H9 (cell line): ENCODE measurements around the gene KRT15. TPM values are rescaled to one million over a fixed set of nuclear protein-coding genes. Genes with fewer than 3 reads are reported as not detected.

Source experiments
- DNase-seq: peaks from one replicate; pipeline ENCODE4 v3.0.0-alpha.2; 2017
- H2AFZ ChIP-seq: one replicate; pipeline ENCODE4 v1.6.1; 2013; ENCODE audit warnings: mild to moderate bottlenecking, low read length, control low read depth, moderate library complexity
- H2AK5ac ChIP-seq: 2 replicates; pipeline ENCODE4 v1.6.1; 2013; ENCODE audit warnings: low read length, control low read depth, mixed read lengths; ENCODE audit not compliant: insufficient read length
- H2BK120ac ChIP-seq: one replicate; pipeline ENCODE4 v1.6.1; 2013; ENCODE audit warnings: low read depth, mild to moderate bottlenecking, low read length, control low read depth, inconsistent platforms; ENCODE audit not compliant: poor library complexity, severe bottlenecking
- H2BK12ac ChIP-seq: 2 replicates; pipeline ENCODE4 v1.6.1; 2013; ENCODE audit warnings: low read length, control low read depth, mixed read lengths, low read depth; ENCODE audit not compliant: insufficient read length
- H2BK15ac ChIP-seq: 2 replicates; pipeline ENCODE4 v1.6.1; 2013; ENCODE audit warnings: low read depth, low read length, control low read depth
- H2BK20ac ChIP-seq: one replicate; pipeline ENCODE4 v1.6.1; 2013; ENCODE audit warnings: low read depth, mild to moderate bottlenecking, low read length, control low read depth, inconsistent platforms; ENCODE audit not compliant: poor library complexity, severe bottlenecking
- H2BK5ac ChIP-seq: 2 replicates; pipeline ENCODE4 v1.6.1; 2013; ENCODE audit warnings: low read length, control low read depth, mixed read lengths; ENCODE audit not compliant: insufficient read length
- H3K14ac ChIP-seq: 2 replicates; pipeline ENCODE4 v1.6.1; 2013; ENCODE audit warnings: low read length, control low read depth; ENCODE audit not compliant: insufficient read depth
- H3K18ac ChIP-seq: 2 replicates; pipeline ENCODE4 v1.6.1; 2013; ENCODE audit warnings: low read depth, mild to moderate bottlenecking, mixed read lengths, low read length, control low read depth; ENCODE audit not compliant: insufficient read length
- H3K23ac ChIP-seq: 2 replicates; pipeline ENCODE4 v1.6.1; 2013; ENCODE audit warnings: low read length, control low read depth, mixed read lengths, low read depth; ENCODE audit not compliant: insufficient read length
- H3K23me2 ChIP-seq: 2 replicates; pipeline ENCODE4 v1.6.1; 2013; ENCODE audit warnings: low read depth, mild to moderate bottlenecking, mixed read lengths, low read length, control low read depth; ENCODE audit not compliant: insufficient read length, poor library complexity, severe bottlenecking
- H3K27ac ChIP-seq: 2 replicates; pipeline ENCODE4 v1.5.1; 2013; ENCODE audit warnings: low read length, control low read depth, mixed read lengths, low read depth; ENCODE audit not compliant: insufficient read length
- H3K27me3 ChIP-seq: 2 replicates; pipeline ENCODE4 v1.6.1; 2013; ENCODE audit warnings: low read length, control low read depth, inconsistent platforms; ENCODE audit not compliant: insufficient read depth
- H3K4ac ChIP-seq: 2 replicates; pipeline ENCODE4 v1.6.1; 2013; ENCODE audit warnings: low read depth, mild to moderate bottlenecking, control low read depth, inconsistent platforms, low read length, moderate library complexity
- H3K4me1 ChIP-seq: 2 replicates; pipeline ENCODE4 v1.6.1; 2013; ENCODE audit warnings: low read length, control low read depth, inconsistent platforms; ENCODE audit not compliant: insufficient read depth
- H3K4me2 ChIP-seq: 2 replicates; pipeline ENCODE4 v1.6.1; 2013; ENCODE audit warnings: low read length, control low read depth, mixed read lengths; ENCODE audit not compliant: insufficient read length, insufficient read depth
- H3K56ac ChIP-seq: 2 replicates; pipeline ENCODE4 v1.6.1; 2013; ENCODE audit warnings: low read depth, mild to moderate bottlenecking, mixed read lengths, low read length, control low read depth; ENCODE audit not compliant: insufficient read length
- H3K79me1 ChIP-seq: 2 replicates; pipeline ENCODE4 v1.6.1; 2013; ENCODE audit warnings: low read depth, mild to moderate bottlenecking, moderate library complexity, low read length, control low read depth, inconsistent platforms; ENCODE audit not compliant: insufficient read depth, poor library complexity, severe bottlenecking
- H3K79me2 ChIP-seq: 2 replicates; pipeline ENCODE4 v1.6.1; 2013; ENCODE audit warnings: low read length, control low read depth, inconsistent platforms; ENCODE audit not compliant: insufficient read depth
- H3K9ac ChIP-seq: 2 replicates; pipeline ENCODE4 v1.6.1; 2013; ENCODE audit warnings: low read length, control low read depth, mixed read lengths; ENCODE audit not compliant: insufficient read length; ENCODE audit errors: extremely low read depth
- H3K9me3 ChIP-seq: one replicate; pipeline ENCODE4 v1.6.1; 2013; ENCODE audit warnings: low read depth, low read length, inconsistent platforms; ENCODE audit not compliant: control insufficient read depth
- H3T11ph ChIP-seq: one replicate; pipeline ENCODE4 v1.6.1; 2013; ENCODE audit warnings: mild to moderate bottlenecking, low read length, control low read depth, inconsistent platforms
- H4K20me1 ChIP-seq: one replicate; pipeline ENCODE4 v1.6.1; 2013; ENCODE audit not compliant: control insufficient read depth, insufficient read length, insufficient read depth
- H4K5ac ChIP-seq: 2 replicates; pipeline ENCODE4 v1.6.1; 2013; ENCODE audit warnings: low read depth, mild to moderate bottlenecking, mixed read lengths, low read length, control low read depth; ENCODE audit not compliant: insufficient read length
- H4K8ac ChIP-seq: replicated peaks from 2 replicates; pipeline ENCODE4 v1.6.1; 2013; ENCODE audit warnings: low read length, control low read depth, mixed read lengths, low read depth; ENCODE audit not compliant: insufficient read length
- H4K91ac ChIP-seq: 2 replicates; pipeline ENCODE4 v1.6.1; 2013; ENCODE audit warnings: low read depth, mild to moderate bottlenecking, moderate library complexity, mixed read lengths, low read length, control low read depth; ENCODE audit not compliant: insufficient read length
- H3K27ac Mint-ChIP-seq, 3 experiments: 2 replicates in 2 of 3; 3 replicates in 1 of 3; pipeline ENCODE4 v1.8.0; 2020 to 2021; ENCODE audit warnings: mixed read lengths in 3 of 3, mild to moderate bottlenecking in 1 of 3, moderate library complexity in 1 of 3
- H3K27me3 Mint-ChIP-seq: 2 replicates; pipeline ENCODE4 v1.8.0; 2021; ENCODE audit warnings: low read depth, mild to moderate bottlenecking, moderate library complexity, mixed read lengths
- H3K36me3 Mint-ChIP-seq, 3 experiments: 2 replicates in 2 of 3; 3 replicates in 1 of 3; pipeline ENCODE4 v1.8.0; 2020 to 2021; ENCODE audit warnings: low read depth in 3 of 3, mixed read lengths in 3 of 3; ENCODE audit not compliant: insufficient read depth in 1 of 3
- H3K4me1 Mint-ChIP-seq, 2 experiments: 2 replicates each; pipeline ENCODE4 v1.8.0; 2020; ENCODE audit warnings: mixed read lengths in 2 of 2
- H3K4me3 Mint-ChIP-seq, 2 experiments: 2 replicates in 1 of 2; 3 replicates in 1 of 2; pipeline ENCODE4 v1.8.0; 2020 to 2021; ENCODE audit warnings: mild to moderate bottlenecking in 2 of 2, mixed read lengths in 2 of 2, moderate library complexity in 1 of 2
- H3K9me3 Mint-ChIP-seq, 2 experiments: 2 replicates in 1 of 2; 3 replicates in 1 of 2; pipeline ENCODE4 v1.8.0; 2020; ENCODE audit warnings: mild to moderate bottlenecking in 2 of 2, mixed read lengths in 2 of 2, moderate library complexity in 1 of 2
- CTCF ChIP-seq: fragments of 200-600 bp; sonication (generic); conservative IDR thresholded peaks from 3 replicates; pipeline ENCODE4 v1.8.0; 2021; ENCODE audit warnings: antibody characterized with exemption, mild to moderate bottlenecking
- WGBS: extraction: QIAGEN DNeasy Blood & Tissue Kit; methylation state at CpG from one replicate; pipeline ENCODE4 v1.1.7; 2013; ENCODE audit warnings: missing lambda C conversion rate, low lambda C conversion rate, mixed read lengths; ENCODE audit not compliant: insufficient read length; ENCODE audit errors: extremely low coverage; 5-methylcytosine and 5-hydroxymethylcytosine counted together
- total RNA-seq: library from RNA; stranded (reverse); gene quantifications from 2 replicates; pipeline ENCODE4 v1.2.1, GENCODE V29; 2021

The KRT15 gene
- total RNA-seq, 1 experiment from 2014 or later: 0.87 TPM

DNA sequence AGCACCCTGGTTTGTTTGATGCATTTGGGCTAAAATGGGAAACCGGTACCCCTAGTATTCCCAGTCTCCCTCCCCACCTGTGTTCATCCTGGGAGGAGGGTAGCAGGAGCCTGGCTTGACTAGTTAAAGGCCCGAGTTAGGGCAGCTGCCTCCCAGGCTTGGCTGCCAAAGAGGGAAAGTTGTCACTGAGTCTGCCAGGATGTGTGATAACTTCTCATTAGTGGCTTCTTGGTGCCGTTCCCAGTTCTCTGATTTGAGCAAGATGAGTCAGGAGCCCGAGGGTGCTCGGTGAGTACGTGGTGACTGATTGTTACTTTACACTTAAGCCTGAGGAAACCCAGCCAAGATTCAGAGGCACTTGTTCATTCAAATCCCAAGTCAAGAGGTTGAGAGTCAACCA is 54.0 kb downstream of the KRT15 start:
- Histone ChIP-seq H2AFZ (no peak overlapping the region), H3K23ac (no peak overlapping the region), H3K18ac (no peak overlapping the region), H4K8ac (no peak overlapping the region), H3K4me2 (no peak overlapping the region), H3K9ac (no peak overlapping the region), H4K5ac (no peak overlapping the region), H3K9me3 (no peaks in the 10 kb centered on the region), H3K56ac (no peak overlapping the region), H3K79me2 (no peaks in the 10 kb centered on the region), H2BK15ac (no peak overlapping the region), H2BK120ac (no peak overlapping the region), H4K20me1 (no peaks in the 10 kb centered on the region), H3K4ac (no peak overlapping the region), H2BK12ac (no peak overlapping the region), H3K79me1 (no peaks in the 10 kb centered on the region), H3K27me3 (no peaks in the 10 kb centered on the region), H2AK5ac (no peak overlapping the region), H2BK5ac (no peak overlapping the region), H3K23me2 (no peaks in the 10 kb centered on the region), H2BK20ac (no peak overlapping the region), H3K27ac (no peak overlapping the region), H3K14ac (no peak overlapping the region), H3T11ph (no peak overlapping the region), H4K91ac (no peak overlapping the region), H3K4me1 (no peaks in the 10 kb centered on the region)
- peaks cover 10% of the 10 kb centered on the region; the same call in 1 of the 2 replicates for H3K27me3 Mint-ChIP-seq
- DNase-seq: no peak
- WGBS: no CpG with 5 or more reads among the region's 6 CpGs
- no peak overlapping the region for H3K27ac Mint-ChIP-seq
- H3K4me3 Mint-ChIP-seq: no peak overlapping the region
- TF ChIP-seq CTCF: no peak
- H3K36me3 Mint-ChIP-seq: no peaks in the 10 kb centered on the region
- peaks cover 0 to 3% of the 10 kb centered on the region in 2 experiments; a peak in 3 of 5 replicates for H3K9me3 Mint-ChIP-seq
- H3K4me1 Mint-ChIP-seq: no peaks in the 10 kb centered on the region
